HG02759 (cell line): ENCODE measurements around the gene CDRT15.
"Not testable (repeated sequence)": the region's sequence is repeated elsewhere in the genome, so short reads cannot be mapped to it uniquely, and the experiment has no call there.

Experiments used
- ATAC-seq: cut with Tn5 transposase; IDR thresholded peaks from one replicate; pipeline ENCODE4 v1.9.1; 2021; ENCODE audit warnings: mild to moderate bottlenecking, moderate library complexity; ENCODE audit not compliant: unreplicated experiment

The CDRT15 gene

DNA sequence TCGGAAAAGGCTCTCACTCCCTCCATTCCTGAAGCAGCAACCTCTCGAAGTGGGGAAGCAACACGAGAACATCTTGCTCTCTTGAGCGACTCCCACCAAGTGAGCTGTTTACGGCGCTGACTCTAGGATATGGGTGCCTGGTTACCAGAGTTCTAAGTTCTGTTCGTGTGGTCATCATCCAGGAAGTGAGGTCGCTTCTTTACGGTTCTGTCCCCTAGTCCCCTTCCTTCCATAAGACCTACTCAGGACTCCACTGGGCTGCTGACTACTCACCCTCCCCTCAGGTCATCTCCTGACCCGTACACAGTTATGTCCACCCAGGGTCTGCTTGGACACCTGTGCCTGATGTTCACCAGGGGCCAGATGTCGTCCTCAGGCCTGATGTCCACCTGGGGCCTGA lies at the start of gene CDRT15:
CDRT15 (minus strand) TSS at position 101 of the 400 bp plus-strand sequence; CDS start at position 72, 29 bp downstream.
- not testable (repeated sequence) for ATAC-seq

DNA sequence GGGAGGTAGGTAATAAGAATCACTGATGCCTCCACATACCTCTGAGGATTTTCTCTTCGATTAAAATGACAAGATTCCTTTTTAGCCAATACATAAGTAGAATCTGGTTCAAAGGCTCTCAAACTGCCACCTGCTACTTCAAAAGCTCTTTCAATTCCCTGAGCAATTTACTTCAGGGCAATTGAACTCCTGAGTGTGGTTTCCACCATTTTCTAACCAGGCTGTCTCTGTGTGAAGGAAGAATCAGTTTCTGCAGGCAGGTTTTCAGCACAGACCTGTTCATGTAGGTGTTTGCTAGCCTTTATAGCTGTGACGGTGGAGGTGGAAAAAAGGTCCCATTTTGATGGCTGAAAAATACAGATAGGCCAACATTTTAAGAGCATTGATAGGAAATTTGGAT lies 46.1 kb upstream of the CDRT15 start:
- no peak for ATAC-seq

DNA sequence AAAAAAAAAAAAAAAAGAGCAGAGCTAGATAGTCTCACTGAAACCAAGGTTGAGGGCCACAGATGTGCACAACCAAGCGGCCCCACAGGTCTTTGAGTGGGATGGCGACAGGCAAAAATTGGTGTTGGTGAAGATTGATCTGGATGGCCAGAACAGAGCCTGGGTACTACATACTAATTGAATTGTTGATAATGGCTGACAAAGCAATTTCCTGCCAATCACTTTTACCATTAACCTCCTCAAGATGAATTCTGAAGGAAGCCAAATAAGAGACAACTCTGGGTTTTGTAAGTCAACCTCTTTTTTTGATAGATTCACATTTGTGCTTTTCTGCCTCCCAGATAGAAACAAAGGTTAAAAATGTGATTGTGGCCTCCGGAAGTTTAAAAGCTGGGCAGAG lies 44.9 kb upstream of the CDRT15 start:
- no peak for ATAC-seq

DNA sequence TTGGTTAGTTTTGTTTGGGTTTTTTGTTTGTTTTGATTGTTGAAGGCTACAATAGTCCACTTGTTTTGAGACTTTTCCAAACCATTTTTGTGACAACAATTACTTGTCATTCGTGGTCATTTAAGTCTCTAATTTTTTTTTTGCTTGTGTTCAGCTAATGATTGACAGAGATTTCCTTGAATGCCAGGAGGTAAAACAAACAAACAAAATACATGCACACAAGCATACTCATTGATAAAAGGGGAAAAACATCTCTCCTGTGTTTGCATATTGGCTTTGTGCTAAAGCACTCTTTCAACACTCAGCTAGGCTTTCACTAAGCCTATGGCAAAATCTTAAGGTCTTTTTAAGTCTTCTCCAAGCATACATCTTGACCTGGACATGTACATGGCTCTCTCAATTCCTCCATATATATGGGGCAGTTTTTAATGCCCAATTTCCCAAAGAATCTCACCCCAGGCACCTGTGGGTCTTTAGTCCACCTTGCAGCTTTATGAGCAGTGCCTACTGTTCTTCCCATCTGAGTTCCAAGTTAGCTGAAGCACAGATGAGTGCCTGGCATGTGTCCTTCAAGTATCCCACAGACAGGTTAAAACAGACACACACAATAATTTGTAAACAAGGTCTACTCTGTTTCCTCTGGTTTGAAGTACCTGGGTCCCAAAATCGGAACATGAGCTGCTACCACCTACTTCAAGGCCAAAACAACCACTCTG lies 40.0 kb upstream of the CDRT15 start:
- no peak for ATAC-seq

DNA sequence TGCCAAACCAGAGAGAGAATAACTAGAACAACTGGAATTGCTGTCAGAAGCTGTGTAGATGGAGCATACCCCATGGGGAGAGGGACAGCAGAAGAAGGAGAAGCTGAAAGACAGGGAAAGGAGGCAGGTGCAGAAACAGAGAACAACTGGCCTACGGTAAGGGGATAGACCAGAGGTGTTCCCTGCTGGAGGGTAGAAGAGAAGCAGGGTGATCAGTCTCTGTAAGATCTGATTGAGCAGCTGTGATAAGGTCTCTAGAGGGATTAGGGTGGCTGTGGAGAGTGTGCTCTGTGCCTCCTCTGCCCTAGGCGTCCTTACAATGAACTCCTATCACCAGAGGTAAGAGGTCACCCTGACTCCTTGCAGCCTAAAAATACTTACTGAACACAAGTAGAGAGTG lies 33.8 kb upstream of the CDRT15 start:
- no peak for ATAC-seq

DNA sequence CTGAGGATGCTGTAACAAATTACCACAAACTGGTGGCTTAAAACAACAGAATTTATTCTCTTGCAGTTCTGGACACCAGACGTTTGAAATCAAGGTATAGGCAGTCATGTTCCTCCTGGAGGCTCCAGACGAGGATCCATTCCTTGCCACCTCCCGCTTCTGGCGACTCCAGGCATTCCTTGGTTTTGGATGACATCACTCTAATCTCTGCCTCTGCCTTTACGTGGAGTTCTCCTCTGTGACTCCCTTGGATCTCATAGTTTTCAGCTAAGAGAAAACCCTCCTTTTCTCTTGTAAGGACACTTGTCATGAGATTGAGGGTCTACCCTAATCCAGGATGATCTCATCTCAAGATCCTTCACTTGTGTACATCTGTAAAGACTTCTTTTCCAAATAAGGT lies 32.8 kb upstream of the CDRT15 start:
- ATAC-seq: no peak

DNA sequence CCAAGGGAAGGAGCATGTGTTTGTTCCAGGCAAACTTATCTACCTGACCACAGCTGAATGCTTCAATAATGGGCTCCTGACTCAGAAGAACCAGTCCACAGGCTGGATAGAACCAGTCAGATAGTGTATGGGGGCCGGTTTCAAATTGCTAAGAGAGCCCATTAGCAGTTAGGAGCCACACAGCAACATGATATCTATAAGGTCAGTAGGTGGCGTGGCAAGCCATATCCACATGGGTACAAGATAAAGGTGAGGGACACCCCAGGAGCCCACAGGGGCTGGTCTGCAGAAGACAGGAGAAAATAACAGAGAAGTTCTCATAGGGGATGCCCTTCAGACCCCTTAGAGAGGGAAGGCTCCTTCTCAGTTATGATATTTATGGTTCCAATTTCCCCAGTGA lies 31.6 kb upstream of the CDRT15 start:
- ATAC-seq: no peak

DNA sequence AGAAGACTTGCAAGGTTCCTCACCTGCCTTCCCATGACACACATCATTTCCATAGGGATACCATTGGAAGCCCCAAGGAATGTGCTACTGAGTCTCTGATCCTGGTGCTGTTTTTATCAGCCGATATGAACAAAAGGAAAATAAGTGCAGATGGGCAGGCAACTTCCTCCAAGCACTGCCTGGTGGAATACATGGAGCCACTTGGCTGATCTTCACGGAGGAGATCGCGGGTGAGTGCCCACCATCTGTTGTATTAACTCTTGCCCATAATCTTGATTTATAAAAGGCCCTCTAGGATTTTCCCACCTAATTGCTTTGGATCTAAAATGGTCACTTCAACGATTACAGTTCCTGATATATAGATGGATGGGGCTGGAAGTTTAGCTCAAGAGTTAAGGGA lies 24.7 kb upstream of the CDRT15 start:
- no peak for ATAC-seq

DNA sequence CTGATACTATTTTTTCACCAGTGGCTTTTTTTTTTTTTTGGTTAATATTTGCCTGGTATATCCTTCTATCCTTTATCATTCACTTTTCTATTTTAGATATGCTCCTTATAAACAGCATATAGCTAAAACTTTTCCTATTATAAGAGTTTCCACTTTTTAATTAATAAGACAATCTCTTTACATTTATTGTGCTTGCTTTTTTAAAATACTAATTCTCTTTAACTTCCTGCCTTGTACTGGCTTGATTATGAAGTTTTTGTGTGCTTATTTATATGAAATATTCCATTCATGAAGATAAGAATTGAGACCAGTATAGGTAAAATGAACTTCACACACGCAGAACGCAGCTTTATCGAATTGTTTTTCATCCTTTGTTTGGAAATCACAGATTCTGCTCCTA lies 9.0 kb upstream of the CDRT15 start:
- no peak for ATAC-seq

DNA sequence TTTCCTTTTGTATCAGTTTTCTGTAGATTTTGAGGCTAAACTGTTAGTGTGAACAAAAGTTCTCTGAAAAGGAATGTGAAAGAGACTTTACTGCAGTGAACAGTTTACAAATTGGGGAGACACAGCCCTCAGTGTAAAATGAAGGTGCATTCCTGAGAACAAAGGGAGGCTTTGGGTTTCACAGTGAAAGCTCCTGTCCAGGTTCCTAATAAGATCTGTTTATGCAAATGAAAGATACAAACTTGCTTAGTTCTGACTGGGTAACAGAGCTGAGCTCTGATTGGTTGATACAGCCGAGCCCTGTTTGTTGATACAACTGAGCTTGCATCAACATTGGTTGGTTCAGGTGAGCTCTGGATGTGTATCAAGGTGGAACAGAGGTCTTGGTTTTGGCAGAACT lies 8.3 kb upstream of the CDRT15 start:
- ATAC-seq: no peak

DNA sequence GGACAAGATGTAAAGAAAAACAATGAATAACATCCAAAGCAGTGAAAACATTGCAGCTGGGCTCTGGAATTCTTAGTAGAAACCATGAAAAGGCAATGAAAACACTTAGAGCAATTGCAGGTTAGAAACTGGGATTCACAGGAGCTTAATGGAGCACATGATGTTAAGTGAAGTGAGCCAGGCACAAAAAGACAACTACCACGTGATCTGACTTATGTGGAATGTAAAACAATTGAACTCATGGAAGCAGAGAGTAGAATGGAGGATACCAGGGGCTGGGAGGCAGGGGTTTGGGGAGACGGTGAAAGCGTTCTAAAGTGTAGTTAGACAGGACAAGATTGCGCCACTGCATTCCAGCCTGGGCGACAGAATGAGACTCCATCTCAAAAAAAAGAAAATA lies 2.6 kb upstream of the CDRT15 start:
- ATAC-seq: not testable (repeated sequence)

DNA sequence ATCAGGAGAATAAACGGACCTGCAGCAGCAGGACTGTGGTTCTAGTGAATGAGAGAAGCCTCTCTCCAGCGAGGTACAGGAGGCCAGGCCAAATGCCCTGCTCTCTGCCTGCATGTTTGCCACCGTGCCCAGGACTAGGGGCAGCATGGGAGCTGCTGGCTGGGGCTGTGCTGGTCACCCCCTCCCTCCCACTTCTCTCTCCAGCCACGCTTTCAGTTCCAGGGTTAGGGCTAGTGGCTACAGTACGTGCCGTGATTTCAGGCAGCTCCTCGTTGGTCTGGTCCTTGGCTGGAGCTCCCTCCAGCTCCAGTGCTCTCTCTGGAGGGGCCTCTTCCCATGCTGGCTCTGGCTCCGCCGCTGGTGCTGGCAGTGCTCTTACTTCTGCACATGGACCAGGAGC lies 630 bp downstream of the CDRT15 start:
- ATAC-seq: not testable (repeated sequence)

DNA sequence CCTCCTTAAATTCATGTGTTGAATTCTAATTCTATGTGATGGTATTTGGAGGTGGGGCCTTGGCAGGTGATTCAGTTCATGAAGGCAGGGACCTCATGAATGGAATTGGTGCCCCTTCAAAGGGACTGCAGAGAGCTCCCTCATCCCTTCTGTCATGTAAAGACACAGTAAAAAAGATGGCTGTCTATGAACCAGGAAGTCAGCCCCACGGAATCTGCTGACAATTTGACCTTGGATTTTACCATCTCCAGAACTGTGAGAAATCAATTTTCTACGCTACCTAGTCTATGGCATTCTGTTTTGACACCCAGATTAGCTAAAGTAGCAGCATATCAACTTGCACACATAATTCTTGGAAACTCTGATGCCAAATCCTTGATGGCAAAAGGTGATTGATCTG lies 1.6 kb downstream of the CDRT15 start:
- ATAC-seq: not testable (repeated sequence)

DNA sequence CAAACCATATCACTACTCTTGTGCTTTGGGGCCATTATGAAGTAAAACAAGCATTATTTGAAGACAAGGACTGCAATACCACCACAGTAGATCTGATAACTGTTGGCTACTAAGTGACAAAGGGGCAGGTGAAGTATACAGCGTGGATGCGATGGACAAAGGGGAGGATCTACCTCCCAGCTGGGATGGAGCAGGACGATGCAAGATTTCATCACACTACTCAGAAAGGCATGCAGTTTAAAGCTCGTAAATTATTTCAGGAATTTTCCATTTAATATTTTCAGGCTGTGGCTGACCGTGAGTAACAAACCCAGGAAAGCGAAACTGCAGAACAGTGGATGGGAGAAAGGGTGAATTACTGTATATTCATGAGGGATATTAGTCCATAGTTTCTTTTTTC lies 5.5 kb downstream of the CDRT15 start:
- ATAC-seq: not testable (repeated sequence)

DNA sequence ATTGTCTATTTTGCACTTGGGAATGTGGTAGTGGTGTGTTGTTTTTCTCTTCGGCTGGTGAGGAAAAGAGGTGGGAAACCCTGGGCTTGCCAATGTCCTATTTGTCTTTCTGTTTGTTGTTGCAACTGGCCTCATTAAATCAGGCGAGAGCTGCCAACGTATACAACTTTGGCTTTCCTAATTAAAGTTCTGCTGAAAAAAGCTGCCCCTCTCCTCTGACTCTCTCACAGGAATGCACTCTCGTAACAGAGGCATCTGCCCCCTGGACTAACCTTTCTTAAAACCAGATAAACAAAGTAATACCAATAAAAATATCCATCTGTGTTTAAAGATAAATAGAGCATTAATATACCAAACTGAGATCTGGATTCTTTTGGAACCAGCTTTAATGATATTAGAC lies 7.8 kb downstream of the CDRT15 start:
- ATAC-seq: no peak

DNA sequence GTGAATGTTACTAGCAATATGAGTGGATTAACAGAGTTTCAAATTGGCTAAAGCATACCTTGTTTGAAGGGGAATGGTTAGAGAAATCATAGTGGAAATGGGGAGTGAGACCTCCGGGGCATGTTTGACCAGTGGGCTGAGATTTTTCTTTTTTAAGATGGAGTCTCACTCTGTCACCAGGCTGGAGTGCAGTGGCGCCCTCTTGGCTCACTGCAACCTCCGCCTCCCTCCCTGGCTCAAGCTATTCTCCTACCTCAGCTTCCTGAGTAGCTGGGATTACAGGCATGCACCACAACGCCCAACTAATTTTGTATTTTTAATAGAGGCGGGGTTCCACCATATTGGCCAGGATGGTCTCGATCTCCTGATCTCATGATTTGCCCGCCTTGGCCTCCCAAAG lies 9.6 kb downstream of the CDRT15 start:
- no peak for ATAC-seq

DNA sequence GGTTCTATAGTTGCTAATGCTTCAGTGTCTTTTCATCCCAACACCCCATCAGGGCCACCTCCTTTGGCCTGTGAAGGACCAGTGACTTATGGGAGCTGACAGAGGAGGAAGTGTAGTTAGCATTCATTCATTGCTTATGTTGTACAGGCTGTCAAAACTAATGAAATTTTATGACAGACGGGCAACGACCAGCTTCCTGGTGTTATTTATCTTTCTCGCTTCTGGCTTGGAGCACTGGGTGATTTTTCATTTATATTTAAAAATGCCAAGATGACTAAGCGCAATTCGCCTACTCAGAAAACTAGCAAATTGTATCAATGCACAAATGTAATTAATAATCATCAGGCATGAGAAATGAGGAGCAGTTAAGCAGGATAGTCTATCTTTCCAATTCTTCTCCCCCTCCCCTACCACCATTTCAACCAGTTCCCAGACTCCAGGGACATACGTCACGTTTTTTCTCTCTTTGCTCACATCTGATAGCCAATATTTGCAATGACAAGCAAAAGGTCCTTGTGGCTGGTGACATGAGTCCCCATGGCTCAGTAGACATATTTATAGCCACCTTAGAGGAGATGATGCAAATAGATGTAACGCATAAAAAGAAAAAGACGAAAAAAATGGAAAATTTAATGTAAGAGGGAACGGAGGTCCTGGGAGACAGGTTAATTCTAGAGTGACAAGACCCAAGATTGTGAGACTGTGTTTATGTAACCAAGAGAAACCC lies 11.2 kb downstream of the CDRT15 start:
- ATAC-seq: no peak

DNA sequence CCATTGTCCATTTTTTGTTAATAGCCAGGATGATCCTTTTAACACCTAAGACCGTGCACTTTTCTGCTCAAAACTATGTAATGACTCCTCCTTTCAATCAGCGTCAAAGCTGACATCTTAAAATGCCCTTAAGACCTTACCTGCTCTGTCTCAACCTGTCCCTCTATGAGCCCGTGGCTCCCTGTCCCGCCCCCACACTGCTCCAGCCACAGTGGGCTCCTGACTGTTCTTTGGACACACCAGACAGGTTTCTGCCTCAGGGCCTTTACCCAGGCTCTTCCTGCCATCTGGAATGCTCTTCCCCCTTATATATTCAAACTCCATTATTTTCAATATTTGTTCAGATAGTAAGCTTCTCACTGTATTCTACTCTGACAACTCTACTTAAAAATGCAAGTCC lies 14.1 kb downstream of the CDRT15 start:
- no peak for ATAC-seq

DNA sequence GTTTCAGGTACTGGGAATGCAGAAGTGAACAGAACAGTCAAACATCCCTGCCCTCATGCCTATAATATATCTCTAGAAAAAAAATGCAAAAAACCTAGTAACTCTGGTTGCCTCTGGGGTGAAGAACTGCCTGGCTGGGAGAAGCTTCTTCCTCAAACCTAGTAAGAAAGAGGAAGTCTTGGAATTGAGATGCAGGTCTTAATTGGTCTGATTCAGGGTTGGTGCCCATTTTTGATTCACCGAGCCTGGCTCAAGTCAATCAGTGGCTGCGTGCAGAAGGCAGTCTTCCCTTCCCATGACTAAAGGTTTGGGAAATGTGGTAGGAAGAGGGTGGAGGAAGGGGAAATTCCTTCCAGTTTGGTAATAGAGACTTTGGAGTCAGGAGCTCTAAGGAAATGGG lies 22.4 kb downstream of the CDRT15 start:
- no peak for ATAC-seq

DNA sequence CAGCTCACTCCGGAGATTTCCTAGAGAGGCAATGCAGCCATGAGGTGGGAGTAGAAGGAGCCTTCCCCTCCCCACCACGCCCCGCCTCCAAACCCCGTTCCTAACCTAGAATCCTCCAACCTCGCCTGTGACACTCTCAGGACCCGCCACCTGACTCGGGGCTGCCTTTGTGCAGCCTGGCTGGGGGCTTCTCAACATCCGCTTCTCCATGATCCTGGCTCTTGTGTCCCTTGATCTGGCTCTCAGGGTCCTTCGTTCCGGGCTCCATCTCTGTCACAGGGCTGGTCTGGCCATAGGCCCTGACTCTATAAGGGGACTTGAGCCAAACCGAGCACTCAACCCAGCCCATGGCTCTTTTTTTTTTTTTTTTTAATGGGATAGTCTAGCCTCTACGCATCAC lies 24.3 kb downstream of the CDRT15 start:
- ATAC-seq: no peak

DNA sequence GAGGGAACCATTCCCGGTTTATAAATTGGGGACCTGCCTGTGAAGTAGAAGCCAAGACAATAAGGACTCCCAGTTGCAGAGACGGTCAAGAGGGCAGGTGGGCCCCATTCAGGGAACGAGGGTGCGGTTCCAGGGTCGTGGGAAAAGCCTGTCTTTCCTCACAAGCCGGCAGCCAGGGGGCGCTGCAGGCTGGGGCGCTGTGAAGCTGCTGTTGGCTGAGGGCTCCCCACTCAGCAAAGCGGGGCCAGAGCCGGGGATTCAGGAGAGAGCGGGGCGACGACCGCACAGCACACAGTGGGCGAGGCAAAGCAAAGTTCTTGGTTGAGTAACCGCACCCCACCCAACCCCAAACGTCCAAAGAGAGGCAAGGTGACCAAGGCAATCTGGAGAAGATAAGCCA lies 24.9 kb downstream of the CDRT15 start:
- ATAC-seq: no peak

DNA sequence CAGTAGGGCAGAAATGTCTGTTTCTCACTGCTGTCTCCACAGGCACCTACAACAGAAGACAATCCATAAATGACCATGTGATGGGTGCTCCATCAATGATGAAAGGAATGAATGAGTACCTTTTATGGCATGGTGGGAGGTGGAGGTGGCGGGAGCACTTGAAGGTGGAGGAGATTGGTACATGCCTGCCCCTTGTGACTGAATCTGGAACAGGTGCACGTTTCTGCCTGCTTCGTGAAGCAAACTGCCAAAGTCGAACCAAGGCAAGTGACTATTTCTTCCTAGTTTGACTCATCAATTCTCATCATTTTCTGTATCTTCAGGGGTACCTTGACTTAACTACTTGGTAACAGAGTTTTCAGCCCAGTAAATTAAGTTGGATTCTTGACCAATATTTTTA lies 25.4 kb downstream of the CDRT15 start:
- no peak for ATAC-seq

DNA sequence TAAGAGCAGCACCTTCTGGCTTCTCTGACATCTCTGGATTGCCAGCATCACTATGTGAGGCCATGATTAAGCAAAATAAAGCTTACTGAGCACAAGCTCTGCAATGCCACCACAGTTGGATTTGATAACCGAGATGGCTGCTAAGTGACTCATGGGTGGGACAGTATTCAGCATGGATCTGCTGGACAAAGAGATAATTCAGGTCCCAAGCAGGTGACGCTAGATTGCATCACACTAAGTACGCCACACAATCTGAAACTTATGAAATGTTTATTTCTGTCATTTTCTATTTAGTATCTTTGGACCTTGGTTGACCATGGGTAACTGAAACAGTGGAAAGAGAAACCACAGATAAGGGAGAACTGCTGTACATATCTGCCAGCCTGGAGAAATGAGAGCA lies 27.4 kb downstream of the CDRT15 start:
- ATAC-seq: no peak
